Stimulated activated naive B cell treated with anti-CD40 and anti-IgM and Interleukin-4, amounts not matched to agents 10 μg/mL and 1 μg/mL and 100 μg/mL, for 72 hours (primary cell): ENCODE data around the gene ANKRD28.
"Not testable (repeated sequence)": the region's sequence is repeated elsewhere in the genome, so short reads cannot be mapped to it uniquely, and the experiment has no call there.

Source experiments
- ATAC-seq, 2 donors: fragments of 150-1000 bp; cut with Tn5 transposase; replicated peaks; 2 replicates each; pipeline ENCODE4 v1.10.0; 2021; ENCODE audit warnings: moderate library complexity in 1 of 2
- DNase-seq: peaks from one replicate; pipeline ENCODE4 v3.0.0; 2021
- H3K27ac Mint-ChIP-seq: one replicate; pipeline ENCODE4 v1.8.0; 2022; ENCODE audit warnings: mild to moderate bottlenecking, mixed read lengths
- H3K27me3 Mint-ChIP-seq, 2 donors: one replicate each; pipeline ENCODE4 v1.8.0; 2022; ENCODE audit warnings: mixed read lengths in 2 of 2
- H3K36me3 Mint-ChIP-seq, 2 donors: one replicate each; pipeline ENCODE4 v1.8.0; 2022; ENCODE audit warnings: mixed read lengths in 2 of 2, mild to moderate bottlenecking in 1 of 2
- H3K4me1 Mint-ChIP-seq, 2 donors: one replicate each; pipeline ENCODE4 v1.8.0; 2022; ENCODE audit warnings: mixed read lengths in 2 of 2, mild to moderate bottlenecking in 1 of 2
- H3K4me3 Mint-ChIP-seq, 2 donors: one replicate each; pipeline ENCODE4 v1.8.0; 2022; ENCODE audit warnings: mild to moderate bottlenecking in 2 of 2, mixed read lengths in 2 of 2, moderate library complexity in 1 of 2
- H3K9me3 Mint-ChIP-seq, 2 donors: one replicate each; pipeline ENCODE4 v1.8.0; 2022; ENCODE audit warnings: mixed read lengths in 2 of 2, mild to moderate bottlenecking in 1 of 2

Gene ANKRD28

GRCh38 chr3:15633766-15634598, 163.8 kb downstream of the ANKRD28 start:
- ATAC-seq (no peak), DNase-seq (no peak)
- peaks cover 2 to 17% of the 10 kb centered on the region in 2 donors for H3K36me3 Mint-ChIP-seq
- H3K27me3 Mint-ChIP-seq: no peaks in the 10 kb centered on the region
- peaks cover 42 to 50% of the 10 kb centered on the region in 2 donors for H3K4me1 Mint-ChIP-seq
- no peak overlapping the region for H3K4me3 Mint-ChIP-seq
- no peaks in the 10 kb centered on the region for H3K9me3 Mint-ChIP-seq
- H3K27ac Mint-ChIP-seq: no peak overlapping the region

DNA sequence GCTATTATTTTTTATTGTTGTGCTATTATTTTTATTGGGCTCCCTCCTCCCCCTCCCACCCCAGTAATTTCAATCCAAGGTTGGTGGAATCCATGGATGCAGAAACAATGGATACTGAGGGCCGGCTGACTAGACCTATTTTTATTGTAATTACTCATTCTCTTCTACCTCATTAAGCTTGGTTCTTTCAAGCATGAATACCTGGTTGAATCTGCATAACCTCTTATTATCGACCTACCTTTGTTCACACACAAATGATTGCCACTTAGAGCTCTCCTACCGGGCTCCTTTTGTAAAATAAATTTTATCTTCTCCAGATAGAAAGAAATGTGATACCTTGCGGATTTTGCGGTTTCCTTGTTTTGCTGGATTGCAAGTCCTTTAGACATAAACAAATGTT, 164.6 kb downstream of the ANKRD28 start:
- peaks cover 2 to 17% of the 10 kb centered on the region in 2 donors for H3K36me3 Mint-ChIP-seq
- no peaks in the 10 kb centered on the region for H3K27me3 Mint-ChIP-seq
- no peak overlapping the region for H3K4me3 Mint-ChIP-seq
- no peak overlapping the region for H3K27ac Mint-ChIP-seq
- no peak for ATAC-seq
- no peak for DNase-seq
- H3K4me1 Mint-ChIP-seq: peaks cover 41 to 42% of the 10 kb centered on the region in 2 donors
- H3K9me3 Mint-ChIP-seq: no peaks in the 10 kb centered on the region

DNA sequence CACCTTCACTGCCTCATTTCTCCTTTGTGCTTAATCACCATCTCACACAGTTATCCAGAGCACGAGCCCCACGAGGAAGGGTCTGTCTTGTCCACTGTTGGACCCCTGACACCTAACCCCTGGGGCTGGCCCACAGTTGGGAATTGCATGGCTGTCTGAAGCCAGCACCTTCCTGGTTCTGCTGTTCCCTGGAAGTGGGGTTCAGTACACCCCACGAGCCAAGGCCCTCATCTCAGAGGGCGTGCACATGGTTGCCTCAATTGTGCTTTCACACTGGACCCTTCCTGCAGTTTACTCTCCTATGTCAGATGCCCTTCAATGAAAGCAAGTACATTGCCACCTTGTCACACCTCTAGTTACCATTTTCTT, 165.6 kb downstream of the ANKRD28 start:
- peaks cover 2 to 13% of the 10 kb centered on the region in 2 donors for H3K36me3 Mint-ChIP-seq
- DNase-seq (no peak), ATAC-seq (no peak)
- no peaks in the 10 kb centered on the region for H3K27me3 Mint-ChIP-seq
- H3K9me3 Mint-ChIP-seq: no peaks in the 10 kb centered on the region
- peaks cover 31 to 32% of the 10 kb centered on the region in 2 donors for H3K4me1 Mint-ChIP-seq
- peak overlapping the region in 1 of 2 donors; percentile 5 for H3K4me3 Mint-ChIP-seq
- H3K27ac Mint-ChIP-seq: peak overlapping the region; percentile 80

- peaks cover 2 to 10% of the 10 kb centered on the region in 2 donors for H3K36me3 Mint-ChIP-seq
- peak overlapping the region in 1 of 2 donors; percentile 5 for H3K4me3 Mint-ChIP-seq
- ATAC-seq: no peak
- no peaks in the 10 kb centered on the region for H3K27me3 Mint-ChIP-seq
- peak overlapping the region; percentile 80 for H3K27ac Mint-ChIP-seq
- no peaks in the 10 kb centered on the region for H3K9me3 Mint-ChIP-seq
- DNase-seq: no peak
- H3K4me1 Mint-ChIP-seq: peaks cover 28% of the 10 kb centered on the region in 2 donors
These were observed 166.2 kb downstream of the ANKRD28 start for GRCh38 chr3:15631426-15632211.

- peak overlapping the region; percentile 67 for H3K27ac Mint-ChIP-seq
- H3K9me3 Mint-ChIP-seq: no peaks in the 10 kb centered on the region
- ATAC-seq: peak; percentile 63 to 79
- peak overlapping the region; percentile 62 to 71 for H3K4me3 Mint-ChIP-seq
- peaks cover 0 to 7% of the 10 kb centered on the region in 2 donors for H3K36me3 Mint-ChIP-seq
- no peaks in the 10 kb centered on the region for H3K27me3 Mint-ChIP-seq
- peaks cover 21% of the 10 kb centered on the region in 2 donors for H3K4me1 Mint-ChIP-seq
- no peak for DNase-seq
These were observed 167.0 kb downstream of the ANKRD28 start for GRCh38 chr3:15630646-15631350.

- Mint-ChIP-seq H3K27ac (peak overlapping the region; percentile 32), H3K9me3 (no peaks in the 10 kb centered on the region), H3K27me3 (no peaks in the 10 kb centered on the region), H3K36me3 (peaks cover 0 to 6% of the 10 kb centered on the region in 2 donors), H3K4me3 (peak overlapping the region; percentile 62 to 71), H3K4me1 (peaks cover 19% of the 10 kb centered on the region in 2 donors)
- peak; percentile 62 for DNase-seq
- peak; percentile 97 to 99 for ATAC-seq
These were observed 167.8 kb downstream of the ANKRD28 start for GRCh38 chr3:15629860-15630597.

DNA sequence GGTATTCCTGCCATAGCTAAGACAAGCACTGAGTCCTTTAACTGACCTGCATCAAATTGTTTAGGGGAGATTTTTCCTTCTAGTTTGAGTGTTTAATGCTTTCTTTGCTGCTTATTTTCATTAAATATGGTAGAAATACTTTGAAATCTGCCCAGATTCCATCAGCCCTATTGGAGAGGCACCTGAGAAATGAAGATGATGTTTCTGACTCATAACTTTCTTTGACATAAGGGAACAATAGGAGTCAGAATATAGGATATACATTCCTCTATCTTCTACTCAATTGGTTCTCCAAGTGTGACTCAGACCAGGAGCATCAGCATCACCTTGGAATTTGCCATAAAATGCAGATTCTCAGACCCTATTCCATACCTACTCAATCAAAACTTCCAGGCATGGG, 168.8 kb downstream of the ANKRD28 start:
- no peaks in the 10 kb centered on the region for H3K9me3 Mint-ChIP-seq
- peaks cover 23 to 25% of the 10 kb centered on the region in 2 donors for H3K4me1 Mint-ChIP-seq
- DNase-seq (no peak), ATAC-seq (no peak)
- H3K27me3 Mint-ChIP-seq: no peaks in the 10 kb centered on the region
- no peak overlapping the region for H3K4me3 Mint-ChIP-seq
- peaks cover 3 to 13% of the 10 kb centered on the region in 2 donors for H3K36me3 Mint-ChIP-seq
- H3K27ac Mint-ChIP-seq: no peak overlapping the region

- DNase-seq (no peak), ATAC-seq (no peak)
- Mint-ChIP-seq H3K4me3 (no peak overlapping the region), H3K36me3 (peaks cover 39 to 51% of the 10 kb centered on the region in 2 donors), H3K9me3 (peaks cover 21 to 32% of the 10 kb centered on the region in 2 donors), H3K27ac (no peak overlapping the region), H3K27me3 (no peaks in the 10 kb centered on the region), H3K4me1 (peaks cover 6 to 9% of the 10 kb centered on the region in 2 donors)
These were observed 174.0 kb downstream of the ANKRD28 start for GRCh38 chr3:15623535-15624440.

DNA sequence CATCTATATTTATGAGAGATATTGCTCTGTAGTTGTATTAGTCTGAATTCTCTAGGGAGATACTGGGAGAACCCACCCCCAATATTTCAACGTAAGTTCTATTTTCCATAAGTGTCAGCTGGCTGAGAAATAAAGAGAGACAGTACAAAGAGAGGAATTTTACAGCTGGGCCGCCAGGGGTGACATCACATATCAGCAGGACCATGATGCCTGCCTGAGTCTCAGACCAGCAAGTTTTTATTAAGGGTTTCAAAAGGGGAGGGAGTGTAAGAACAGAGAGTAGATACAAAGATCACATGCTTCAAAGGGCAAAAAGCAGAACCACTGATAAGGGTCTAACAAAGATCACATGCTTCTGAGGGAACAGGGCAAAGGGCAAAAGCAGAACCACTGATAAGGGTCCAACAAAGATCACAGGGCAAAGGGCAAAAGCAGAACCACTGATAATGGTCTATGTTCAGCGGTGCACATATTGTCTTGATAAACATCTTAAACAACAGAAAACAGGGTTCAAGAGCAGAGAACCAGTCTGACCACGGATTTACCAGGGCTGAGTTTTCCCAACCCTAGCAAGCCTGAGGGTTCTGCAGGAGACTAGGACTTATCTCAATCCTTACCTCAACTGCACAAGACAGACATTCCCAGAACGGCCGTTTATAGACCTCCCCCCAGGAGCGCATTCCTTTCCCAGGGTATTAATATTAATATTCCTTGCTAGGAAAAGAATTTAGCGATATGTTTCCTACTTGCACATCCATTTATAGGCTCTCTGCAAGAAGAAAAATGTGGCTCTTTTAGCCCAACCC, 177.9 kb downstream of the ANKRD28 start:
- not testable (repeated sequence) for H3K27ac Mint-ChIP-seq, H3K27me3 Mint-ChIP-seq, DNase-seq, ATAC-seq, H3K4me3 Mint-ChIP-seq
- H3K9me3 Mint-ChIP-seq: peaks cover 21 to 32% of the 10 kb centered on the region in 2 donors
- peaks cover 39 to 51% of the 10 kb centered on the region in 2 donors for H3K36me3 Mint-ChIP-seq
- peaks cover 4 to 12% of the 10 kb centered on the region in 2 donors for H3K4me1 Mint-ChIP-seq
